Activated CD4-positive, alpha-beta T cell treated with anti-CD3 and anti-CD28 coated beads, Interleukin-2, amount 10 ng/mL, durations not matched to agents 24 days and 14 days (primary cell): ENCODE data around the gene WDR26. TPM values are rescaled to one million over a fixed set of nuclear protein-coding genes. Genes with fewer than 3 reads are reported as not detected.
"Not testable (repeated sequence)": the region's sequence is repeated elsewhere in the genome, so short reads cannot be mapped to it uniquely, and the experiment has no call there.

Experiments
- DNase-seq: peaks from one replicate; pipeline ENCODE4 v3.0.0; 2022
- H3K27ac Mint-ChIP-seq: one replicate; pipeline ENCODE4 v1.8.0; 2022; ENCODE audit warnings: mild to moderate bottlenecking, mixed read lengths
- H3K27me3 Mint-ChIP-seq: one replicate; pipeline ENCODE4 v1.8.0; 2022; ENCODE audit warnings: mixed read lengths
- H3K36me3 Mint-ChIP-seq: one replicate; pipeline ENCODE4 v1.8.0; 2022; ENCODE audit warnings: low read depth, mild to moderate bottlenecking, mixed read lengths
- H3K4me1 Mint-ChIP-seq: one replicate; pipeline ENCODE4 v1.8.0; 2021; ENCODE audit warnings: mixed read lengths
- H3K4me3 Mint-ChIP-seq: one replicate; pipeline ENCODE4 v1.8.0; 2022; ENCODE audit warnings: mild to moderate bottlenecking, moderate library complexity, mixed read lengths
- H3K9me3 Mint-ChIP-seq: one replicate; pipeline ENCODE4 v1.8.0; 2021; ENCODE audit warnings: mixed read lengths
- intact Hi-C: fragments of 100-400 bp; cut with micrococcal nuclease; formaldehyde crosslinking; loops from one replicate; pipeline ENCODE4 v1.15.1; 2023
- total RNA-seq: library from RNA; stranded (reverse); gene quantifications from 2 replicates; pipeline ENCODE4 v1.2.3, GENCODE V29; 2022

WDR26 gene
- total RNA-seq, 1 donor from 2014 or later: 90.9 TPM

GRCh38 chr1:224343679-224344078 lies 90.9 kb downstream of the WDR26 start:
- no peak for DNase-seq
- peaks cover 13% of the 10 kb centered on the region for H3K4me1 Mint-ChIP-seq
- intact Hi-C loops: no loop called here
- H3K36me3 Mint-ChIP-seq: peaks cover 11% of the 10 kb centered on the region
- peaks cover 15% of the 10 kb centered on the region for H3K9me3 Mint-ChIP-seq
- no peak overlapping the region for H3K4me3 Mint-ChIP-seq
- H3K27ac Mint-ChIP-seq: no peak overlapping the region
- H3K27me3 Mint-ChIP-seq: no peaks in the 10 kb centered on the region

GRCh38 chr1:224340453-224341384 lies 93.9 kb downstream of the WDR26 start:
- intact Hi-C loops, H3K27me3 Mint-ChIP-seq, H3K27ac Mint-ChIP-seq, H3K4me1 Mint-ChIP-seq, H3K36me3 Mint-ChIP-seq: not testable (repeated sequence)
- Mint-ChIP-seq H3K9me3 (peaks cover 10% of the 10 kb centered on the region), H3K4me3 (peak overlapping the region; percentile 75)
- DNase-seq: peak; percentile 81

GRCh38 chr1:224339442-224340033 lies 95.1 kb downstream of the WDR26 start:
- intact Hi-C loops: no loop called here
- no peak overlapping the region for H3K4me3 Mint-ChIP-seq
- peaks cover 8% of the 10 kb centered on the region for H3K4me1 Mint-ChIP-seq
- no peak for DNase-seq
- H3K27ac Mint-ChIP-seq: no peak overlapping the region
- peaks cover 4% of the 10 kb centered on the region for H3K27me3 Mint-ChIP-seq
- peaks cover 10% of the 10 kb centered on the region for H3K9me3 Mint-ChIP-seq
- H3K36me3 Mint-ChIP-seq: peaks cover 5% of the 10 kb centered on the region

GRCh38 chr1:224338150-224338838 lies 96.3 kb downstream of the WDR26 start:
- no peak overlapping the region for H3K27ac Mint-ChIP-seq
- H3K36me3 Mint-ChIP-seq: peaks cover 2% of the 10 kb centered on the region
- H3K9me3 Mint-ChIP-seq: peaks cover 10% of the 10 kb centered on the region
- H3K4me1 Mint-ChIP-seq: peaks cover 20% of the 10 kb centered on the region
- no peak for DNase-seq
- no peak overlapping the region for H3K4me3 Mint-ChIP-seq
- intact Hi-C loops: no loop called here
- H3K27me3 Mint-ChIP-seq: peaks cover 4% of the 10 kb centered on the region

Other genes with a start within 250 kb of the WDR26 start
- gene NVL, start 104.6 kb downstream of the WDR26 start, total RNA-seq: 41.4 and 52.4 TPM in 2 replicates
- 77.2 and 78.1 TPM in 2 replicates for gene CNIH4, start 77.9 kb downstream of the WDR26 start, total RNA-seq
- 1.1 TPM in 2 replicates for gene CNIH3, start 181.5 kb upstream of the WDR26 start, total RNA-seq